Esophagus muscularis mucosa (tissue), 4 donors: ENCODE results near the gene TPP2. TPM values are rescaled to one million over a fixed set of nuclear protein-coding genes. Genes with fewer than 3 reads are reported as not detected.

Source experiments
- DNase-seq: peaks from one replicate; pipeline ENCODE4 v3.0.0-alpha.2; 2017; ENCODE audit errors: extremely low spot score
- H3K27ac ChIP-seq, 4 donors: fragments of 200-600 bp; sonication (generic); replicated peaks in 1 of 4; 1 replicate in 3 of 4; 2 replicates in 1 of 4; pipeline ENCODE4 v1.5.1; 2016 to 2019; ENCODE audit warnings: mild to moderate bottlenecking in 1 of 4
- H3K27me3 ChIP-seq, 4 donors: fragments of 200-600 bp; sonication (generic); one replicate each; pipeline versions ENCODE4 v1.5.1 to v1.6.0; 2016 to 2019
- H3K36me3 ChIP-seq, 4 donors: fragments of 200-600 bp; sonication (generic); one replicate each; pipeline ENCODE4 v1.5.1; 2016 to 2019
- H3K4me1 ChIP-seq, 4 donors: fragments of 200-600 bp; sonication (generic); one replicate each; pipeline ENCODE4 v1.5.1; 2016 to 2019
- H3K4me3 ChIP-seq, 4 donors: fragments of 200-600 bp; sonication (generic); 1 replicate in 2 of 4; 2 replicates in 2 of 4; pipeline ENCODE4 v1.5.1; 2016 to 2019; ENCODE audit warnings: mild to moderate bottlenecking in 4 of 4, moderate library complexity in 1 of 4
- H3K9me3 ChIP-seq, 4 donors: fragments of 200-600 bp; sonication (generic); 1 replicate in 3 of 4; 2 replicates in 1 of 4; pipeline ENCODE4 v1.5.1; 2016 to 2019
- EP300 ChIP-seq: sonication (generic); formaldehyde crosslinking; IDR thresholded peaks from one replicate; pipeline ENCODE4 v1.6.1; 2017; ENCODE audit warnings: antibody characterized with exemption
- POLR2A ChIP-seq: fragments of 450-650 bp; IDR thresholded peaks from one replicate; pipeline ENCODE4 v1.6.1; 2017; ENCODE audit warnings: antibody characterized with exemption, moderate library complexity, mild to moderate bottlenecking, low read depth
- POLR2AphosphoS5 ChIP-seq, 2 donors: sonication (generic); formaldehyde crosslinking; IDR thresholded peaks; one replicate each; pipeline ENCODE4 v1.6.1; 2017; ENCODE audit warnings: antibody characterized with exemption in 2 of 2
- WGBS: methylation state at CpG from one replicate; pipeline ENCODE4 v1.1.5; 2018; 5-methylcytosine and 5-hydroxymethylcytosine counted together
- intact Hi-C: fragments of 100-400 bp; cut with DNase I; formaldehyde crosslinking; loops from one replicate; pipeline ENCODE4 v1.15.1; 2023
- total RNA-seq, 4 donors: library from RNA; depleted of rRNA; stranded (reverse); fragments of >200 nt; gene quantifications; one replicate each; pipeline versions ENCODE4 v1.1.0 to v1.2.1, GENCODE V29; 2016
- TF ChIP-seq, protein P1 (sequence below), 3 experiments: fragments of 200-600 bp in 2 of 3; fragments of 450-650 bp in 1 of 3; sonication (generic) in 2 of 3; IDR thresholded peaks; one replicate each; pipeline ENCODE4 v1.5.1; 2017 to 2019; ENCODE audit warnings: antibody characterized with exemption in 3 of 3, mild to moderate bottlenecking in 2 of 3, moderate library complexity in 1 of 3

TPP2 gene
- total RNA-seq, 4 donors from 2014 or later: 30.3 to 38.4 (median 32.1) TPM

DNA sequence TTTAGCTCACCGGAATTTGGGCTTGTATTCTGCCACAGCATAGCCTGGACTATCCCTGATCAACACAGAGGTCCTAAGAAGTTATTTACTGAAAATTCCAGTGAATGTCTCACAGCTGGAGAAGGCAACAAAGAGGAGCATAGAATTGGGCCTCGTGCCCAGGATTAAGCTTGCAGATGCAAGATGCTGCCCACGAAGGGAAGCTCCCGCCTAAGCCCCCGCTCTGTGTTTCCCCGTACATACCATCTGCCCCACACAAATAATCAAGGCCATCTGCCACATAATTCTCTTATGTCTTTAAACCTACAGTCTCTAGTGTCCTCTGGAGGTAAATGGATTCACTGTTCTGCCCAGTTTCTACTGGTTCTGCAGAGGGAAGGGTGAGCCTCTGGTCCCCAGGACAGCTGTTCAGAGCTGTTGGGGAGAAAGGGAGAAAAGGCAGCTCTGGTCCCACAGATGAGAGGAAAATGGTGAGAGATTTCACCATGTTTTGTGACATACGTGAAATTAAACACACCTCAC is 7.4 kb upstream of the TPP2 start:
- Histone ChIP-seq H3K4me3 (no peak overlapping the region), H3K36me3 (no peaks in the 10 kb centered on the region), H3K4me1 (peaks cover 6 to 16% (median 12%) of the 10 kb centered on the region in 4 donors), H3K27me3 (peaks cover 0 to 4% (median 0%) of the 10 kb centered on the region in 4 donors), H3K27ac (no peak overlapping the region), H3K9me3 (no peaks in the 10 kb centered on the region)
- intact Hi-C loops: no loop called here
- no peak for DNase-seq
- TF ChIP-seq POLR2A: no peak
- no peak for TF ChIP-seq EP300
- TF ChIP-seq, protein P1, sequence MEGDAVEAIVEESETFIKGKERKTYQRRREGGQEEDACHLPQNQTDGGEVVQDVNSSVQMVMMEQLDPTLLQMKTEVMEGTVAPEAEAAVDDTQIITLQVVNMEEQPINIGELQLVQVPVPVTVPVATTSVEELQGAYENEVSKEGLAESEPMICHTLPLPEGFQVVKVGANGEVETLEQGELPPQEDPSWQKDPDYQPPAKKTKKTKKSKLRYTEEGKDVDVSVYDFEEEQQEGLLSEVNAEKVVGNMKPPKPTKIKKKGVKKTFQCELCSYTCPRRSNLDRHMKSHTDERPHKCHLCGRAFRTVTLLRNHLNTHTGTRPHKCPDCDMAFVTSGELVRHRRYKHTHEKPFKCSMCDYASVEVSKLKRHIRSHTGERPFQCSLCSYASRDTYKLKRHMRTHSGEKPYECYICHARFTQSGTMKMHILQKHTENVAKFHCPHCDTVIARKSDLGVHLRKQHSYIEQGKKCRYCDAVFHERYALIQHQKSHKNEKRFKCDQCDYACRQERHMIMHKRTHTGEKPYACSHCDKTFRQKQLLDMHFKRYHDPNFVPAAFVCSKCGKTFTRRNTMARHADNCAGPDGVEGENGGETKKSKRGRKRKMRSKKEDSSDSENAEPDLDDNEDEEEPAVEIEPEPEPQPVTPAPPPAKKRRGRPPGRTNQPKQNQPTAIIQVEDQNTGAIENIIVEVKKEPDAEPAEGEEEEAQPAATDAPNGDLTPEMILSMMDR (IDR thresholded peaks at IDR 0.05): no peak
- TF ChIP-seq POLR2AphosphoS5 (IDR thresholded peaks at IDR 0.05): no peak
- 73% methylated on average over 7 of the region's 7 CpGs for WGBS

DNA sequence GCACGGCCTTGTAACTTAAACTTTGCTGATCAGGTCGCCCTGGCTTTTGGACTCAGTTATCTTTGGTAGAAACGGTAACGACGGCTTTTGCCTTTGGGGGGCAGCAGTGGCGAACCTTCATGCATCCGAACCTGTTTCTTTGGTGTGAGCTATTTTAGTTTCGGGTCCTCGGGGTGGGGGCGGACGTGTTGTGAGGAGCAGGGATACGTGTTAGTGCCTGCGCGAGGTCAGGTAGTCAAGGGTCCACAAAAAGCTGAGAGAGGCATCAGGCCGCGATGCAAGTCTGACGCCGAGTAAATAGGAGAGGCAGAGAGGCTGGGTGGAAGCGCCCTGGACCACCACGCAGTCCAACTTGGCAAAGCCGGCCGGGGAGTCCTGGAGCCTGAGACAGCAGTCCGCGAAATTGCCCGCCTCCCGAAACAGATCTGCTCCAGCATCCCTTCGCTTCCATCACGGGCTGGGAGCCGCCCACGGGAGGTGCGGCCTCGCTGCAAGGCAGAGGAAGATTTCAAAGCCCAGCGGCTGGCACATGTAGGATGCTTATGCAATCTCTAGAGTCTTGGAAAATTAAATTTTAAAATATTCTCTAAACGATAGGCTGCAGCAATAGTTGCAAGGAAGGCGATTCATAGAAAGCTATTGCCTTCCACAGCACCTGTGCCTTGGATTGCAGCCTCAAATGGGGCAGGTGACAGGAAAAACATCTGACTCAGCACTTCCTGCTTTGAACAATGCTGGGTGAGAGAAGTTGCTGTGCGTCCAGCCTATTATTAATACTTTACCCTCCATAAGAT is 4.6 kb upstream of the TPP2 start:
- Histone ChIP-seq H3K27me3 (peaks cover 0 to 2% (median 0%) of the 10 kb centered on the region in 4 donors), H3K4me1 (peaks cover 13 to 28% (median 22%) of the 10 kb centered on the region in 4 donors), H3K27ac (peak overlapping the region; percentile 71 to 86 (median 81)), H3K4me3 (peak overlapping the region; percentile 56 to 66 (median 62)), H3K36me3 (no peaks in the 10 kb centered on the region), H3K9me3 (no peaks in the 10 kb centered on the region)
- peak; percentile 94 for DNase-seq
- under 1% methylated on average over 26 of the region's 36 CpGs for WGBS
- intact Hi-C loops: loop anchor here (5.0 kb wide), 1 partner anchor 130 kb away; no protein-coding TSS in a partner anchor
- no peak for TF ChIP-seq EP300
- TF ChIP-seq POLR2A: no peak
- TF ChIP-seq, protein P1 (IDR thresholded peaks at IDR 0.05): peak; percentile 54 to 66 (median 65)
- peak in 1 of 2 donors; percentile 40 for TF ChIP-seq POLR2AphosphoS5 (IDR thresholded peaks at IDR 0.05)

DNA sequence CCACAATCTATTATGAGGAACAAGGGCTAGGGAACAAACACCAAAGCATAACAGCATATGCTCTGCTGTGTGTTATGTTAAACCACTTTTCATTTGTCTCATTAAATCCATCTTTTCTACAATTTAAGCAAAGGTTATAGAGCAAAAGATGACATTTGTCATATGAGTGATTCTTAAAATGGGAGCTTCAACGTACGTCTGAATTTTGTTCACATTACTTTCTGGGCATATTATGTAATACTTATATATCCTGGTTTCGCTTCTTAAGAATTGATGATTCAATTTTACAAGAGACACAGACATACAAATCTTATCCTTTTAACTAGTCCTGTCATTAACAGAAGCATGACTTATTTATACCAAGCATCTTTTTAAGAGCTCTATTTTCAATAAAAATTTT is 3.3 kb upstream of the TPP2 start:
- no peak overlapping the region for H3K4me3 ChIP-seq
- peaks cover 0 to 4% (median 0%) of the 10 kb centered on the region in 4 donors for H3K27me3 ChIP-seq
- no peak for TF ChIP-seq POLR2A
- TF ChIP-seq POLR2AphosphoS5 (IDR thresholded peaks at IDR 0.05): no peak
- TF ChIP-seq, protein P1 (IDR thresholded peaks at IDR 0.05): no peak
- TF ChIP-seq EP300: no peak
- H3K36me3 ChIP-seq: no peaks in the 10 kb centered on the region
- WGBS: 82% methylated on average over 3 of the region's 3 CpGs
- intact Hi-C loops: loop anchor here (5.0 kb wide), 1 partner anchor 129 kb away; no protein-coding TSS in a partner anchor
- H3K9me3 ChIP-seq: no peaks in the 10 kb centered on the region
- H3K4me1 ChIP-seq: peaks cover 17 to 36% (median 30%) of the 10 kb centered on the region in 4 donors
- no peak for DNase-seq
- no peak overlapping the region for H3K27ac ChIP-seq

DNA sequence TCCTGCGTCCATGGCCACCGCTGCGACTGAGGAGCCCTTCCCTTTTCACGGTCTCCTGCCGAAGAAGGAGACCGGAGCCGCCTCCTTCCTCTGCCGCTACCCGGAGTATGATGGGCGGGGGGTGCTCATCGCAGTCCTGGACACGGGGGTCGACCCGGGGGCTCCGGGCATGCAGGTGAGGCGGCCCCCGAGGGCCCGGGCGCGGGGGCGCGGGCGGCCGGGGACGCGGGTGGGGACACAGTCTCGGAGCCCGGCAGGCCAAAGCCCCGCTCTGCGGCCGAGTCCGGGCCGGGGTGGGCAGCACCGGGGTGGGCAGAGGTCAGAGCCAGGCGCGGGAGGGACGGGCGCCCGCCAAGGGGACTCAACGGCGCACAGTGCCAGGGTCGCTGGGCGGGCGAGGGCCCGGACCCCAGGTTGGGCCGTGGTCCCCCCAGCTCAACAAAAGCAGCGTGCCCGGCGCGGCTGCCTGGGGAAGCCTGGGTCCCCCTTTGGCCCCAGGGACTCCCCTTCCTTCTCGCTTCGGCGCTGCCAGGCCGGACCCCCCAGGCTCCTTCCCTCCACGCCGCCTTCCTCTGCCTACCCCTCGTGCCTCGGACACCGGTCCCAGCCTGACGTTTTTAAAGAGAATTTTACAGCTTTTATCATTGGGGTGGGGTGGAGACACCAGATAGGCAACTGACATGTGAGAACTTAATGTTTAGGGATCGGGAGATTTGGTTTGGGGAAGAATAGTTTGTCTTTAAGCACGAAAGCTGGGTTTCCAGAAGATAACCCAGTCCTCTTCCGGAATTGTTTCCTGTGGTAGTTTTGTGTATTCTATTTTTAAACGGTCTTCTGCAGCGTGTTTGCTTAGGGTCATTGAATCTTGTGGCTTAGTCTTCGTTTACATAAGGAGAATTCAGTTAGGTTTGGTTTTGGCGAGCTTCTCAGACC is 509 bp downstream of the TPP2 start:
- H3K36me3 ChIP-seq: no peaks in the 10 kb centered on the region
- intact Hi-C loops: loop anchor here (2.0 kb wide), 1 partner anchor 250 kb away; the partner anchor contains the start of gene ERCC5
- H3K27ac ChIP-seq: peak overlapping the region; percentile 93 to 98 (median 97)
- under 1% methylated on average over 15 of the region's 67 CpGs for WGBS
- TF ChIP-seq POLR2A (no peak), POLR2AphosphoS5 (IDR thresholded peaks at IDR 0.05) (no peak), EP300 (no peak)
- TF ChIP-seq, protein P1 (IDR thresholded peaks at IDR 0.05): no peak
- no peaks in the 10 kb centered on the region for H3K9me3 ChIP-seq
- no peak for DNase-seq
- peaks cover 0 to 4% (median 0%) of the 10 kb centered on the region in 4 donors for H3K27me3 ChIP-seq
- peak overlapping the region; percentile 84 to 99 (median 98) for H3K4me3 ChIP-seq
- peaks cover 34 to 52% (median 47%) of the 10 kb centered on the region in 4 donors for H3K4me1 ChIP-seq
